Measurements from ENCODE around the gene NAPG. TPM values are rescaled to one million over a fixed set of nuclear protein-coding genes. Genes with fewer than 3 reads are reported as not detected.
A peak's percentile ranks its signal among the peaks of the same experiment; 100 is the strongest.
"Not testable (repeated sequence)": the region's sequence is repeated elsewhere in the genome, so short reads cannot be mapped to it uniquely, and the experiment has no call there.

The NAPG gene
- total RNA-seq, 1 donor: 39.0 TPM

DNA sequence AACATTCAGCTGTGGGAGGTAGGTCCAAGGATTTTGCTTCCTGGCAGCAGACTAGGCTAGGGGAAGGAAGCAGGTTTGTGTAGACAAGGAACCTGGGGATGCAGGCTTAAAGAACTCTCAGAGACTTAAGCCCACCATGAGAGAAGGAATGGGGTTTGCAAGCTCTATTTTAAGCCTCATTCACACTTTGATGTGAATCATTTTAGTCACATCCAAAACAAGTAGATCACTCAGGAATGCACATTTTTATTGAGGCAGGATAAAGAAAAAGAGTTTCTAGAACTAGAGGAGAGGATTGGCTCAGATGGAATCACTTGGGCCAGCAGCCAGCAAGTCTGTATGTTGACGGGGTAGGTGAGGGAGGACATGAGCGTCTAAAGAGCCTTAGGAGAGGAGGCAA, 3.3 kb upstream of the NAPG start:
- H3K27me3 ChIP-seq (ENCODE audit: insufficient read depth, low read length): no peaks in the 10 kb centered on the region
- no peak overlapping the region for H3K4me3 ChIP-seq (ENCODE audit: low read length)
- no peaks in the 10 kb centered on the region for H3K9me3 ChIP-seq (ENCODE audit: low read depth, low read length)
- peaks cover 41% of the 10 kb centered on the region for H3K4me1 ChIP-seq (ENCODE audit: insufficient read depth, low read length)

DNA sequence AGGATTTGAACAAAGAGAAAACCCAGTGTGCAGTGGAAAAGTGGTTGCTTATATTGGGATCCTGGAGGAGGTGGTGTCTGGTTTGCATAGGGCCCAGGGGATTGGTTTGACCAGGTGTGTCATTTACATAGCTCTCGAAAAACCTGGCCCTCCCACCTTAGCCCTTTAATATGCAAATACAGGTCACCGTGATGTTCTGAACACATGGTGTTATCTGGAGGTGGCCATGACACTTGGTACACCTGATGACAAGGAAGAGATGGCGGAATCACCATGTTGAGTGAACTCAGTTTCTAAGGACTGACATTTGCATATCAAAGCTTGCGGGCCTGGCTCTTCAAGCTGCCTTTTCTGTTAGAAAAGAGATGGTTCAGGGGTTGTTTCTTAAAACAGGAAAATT, 2.3 kb upstream of the NAPG start:
- H3K9me3 ChIP-seq (ENCODE audit: low read depth, low read length): no peaks in the 10 kb centered on the region
- no peaks in the 10 kb centered on the region for H3K27me3 ChIP-seq (ENCODE audit: insufficient read depth, low read length)
- H3K4me3 ChIP-seq (ENCODE audit: low read length): no peak overlapping the region
- peaks cover 48% of the 10 kb centered on the region for H3K4me1 ChIP-seq (ENCODE audit: insufficient read depth, low read length)

DNA sequence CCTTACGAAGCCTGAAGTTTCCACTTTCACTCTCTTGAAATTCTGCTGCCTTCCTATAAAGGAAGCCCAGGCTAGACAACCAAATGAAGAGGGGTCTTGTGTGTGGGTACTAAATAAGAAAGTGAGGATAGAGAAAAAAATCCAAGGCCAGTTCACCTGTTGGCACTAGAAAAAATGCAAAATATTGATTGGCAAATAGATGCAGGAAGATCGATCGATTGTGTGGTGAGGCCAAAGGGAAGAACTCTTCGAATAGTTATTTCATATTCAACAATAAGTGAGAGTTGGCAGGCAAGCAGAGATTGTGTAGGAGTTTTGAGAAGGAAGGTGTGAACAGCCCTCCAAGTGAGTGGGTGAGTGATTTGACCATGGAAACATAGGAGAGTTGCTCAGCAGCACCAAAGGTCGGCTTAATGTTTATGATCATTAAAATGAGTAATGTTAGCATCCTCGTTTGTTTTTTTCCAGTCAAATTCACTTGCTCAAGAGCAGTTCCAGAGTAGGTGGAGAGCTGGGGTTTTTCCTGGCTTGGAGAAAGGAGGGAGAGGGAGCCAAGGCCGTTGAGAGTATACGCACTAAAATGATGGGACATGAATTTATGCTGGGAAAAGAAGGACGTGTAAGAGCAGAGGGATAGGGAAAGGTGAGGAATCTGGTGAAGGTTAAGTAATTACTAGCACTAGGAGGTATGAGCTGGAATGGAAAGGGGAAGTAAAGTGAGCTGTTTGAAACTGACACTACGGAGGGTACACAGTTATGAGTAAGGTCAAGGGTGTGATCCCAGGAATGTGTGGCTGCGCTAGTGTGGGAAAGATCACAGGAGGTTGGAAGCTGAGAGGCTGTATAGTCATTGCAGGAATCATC, 1.1 kb upstream of the NAPG start:
- Histone ChIP-seq H3K9me3 (ENCODE audit: low read depth, low read length) (no peaks in the 10 kb centered on the region), H3K4me1 (ENCODE audit: insufficient read depth, low read length) (peaks cover 41% of the 10 kb centered on the region), H3K4me3 (ENCODE audit: low read length) (peak overlapping the region; percentile 74), H3K27me3 (ENCODE audit: insufficient read depth, low read length) (no peaks in the 10 kb centered on the region)

DNA sequence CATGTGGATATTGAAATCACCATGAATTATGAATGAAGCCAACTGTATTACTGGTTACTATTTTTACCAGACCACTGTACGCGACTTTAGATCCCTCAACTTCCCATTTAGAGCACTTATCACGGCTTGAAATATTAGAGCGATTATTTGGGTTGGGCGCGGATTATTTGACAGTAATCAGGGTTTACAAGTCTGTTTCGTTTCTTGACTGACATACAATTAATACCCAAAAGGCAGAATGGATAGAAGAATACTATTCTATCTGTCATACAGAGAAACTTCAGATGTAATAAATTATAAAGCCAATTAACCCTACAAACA, 496 bp upstream of the NAPG start:
- Histone ChIP-seq H3K27me3 (ENCODE audit: insufficient read depth, low read length) (no peaks in the 10 kb centered on the region), H3K4me1 (ENCODE audit: insufficient read depth, low read length) (peaks cover 43% of the 10 kb centered on the region), H3K4me3 (ENCODE audit: low read length) (peak overlapping the region; percentile 74), H3K9me3 (ENCODE audit: low read depth, low read length) (no peaks in the 10 kb centered on the region)

DNA sequence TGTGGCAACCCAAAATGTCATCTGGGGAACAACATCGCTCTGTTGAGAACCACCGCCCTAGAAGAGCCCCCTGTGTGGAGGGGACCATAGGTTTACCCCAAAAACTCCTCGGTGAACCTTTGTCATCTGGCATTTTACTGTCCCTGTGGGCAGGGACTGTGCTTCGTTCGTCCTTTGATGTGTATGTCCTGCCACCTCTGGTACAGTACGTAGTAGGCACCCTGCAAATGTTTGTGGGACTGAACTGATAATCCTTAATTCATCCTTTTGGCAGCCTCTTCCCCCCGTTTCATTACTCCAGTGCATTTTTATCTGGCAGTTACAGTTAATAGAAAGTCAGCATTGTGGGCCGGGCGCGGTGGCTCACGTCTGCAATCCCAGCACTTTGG, 728 bp downstream of the NAPG start:
- Histone ChIP-seq H3K4me1 (ENCODE audit: insufficient read depth, low read length) (peaks cover 46% of the 10 kb centered on the region), H3K27me3 (ENCODE audit: insufficient read depth, low read length) (no peaks in the 10 kb centered on the region), H3K4me3 (ENCODE audit: low read length) (peak overlapping the region; percentile 74), H3K9me3 (ENCODE audit: low read depth, low read length) (no peaks in the 10 kb centered on the region)

DNA sequence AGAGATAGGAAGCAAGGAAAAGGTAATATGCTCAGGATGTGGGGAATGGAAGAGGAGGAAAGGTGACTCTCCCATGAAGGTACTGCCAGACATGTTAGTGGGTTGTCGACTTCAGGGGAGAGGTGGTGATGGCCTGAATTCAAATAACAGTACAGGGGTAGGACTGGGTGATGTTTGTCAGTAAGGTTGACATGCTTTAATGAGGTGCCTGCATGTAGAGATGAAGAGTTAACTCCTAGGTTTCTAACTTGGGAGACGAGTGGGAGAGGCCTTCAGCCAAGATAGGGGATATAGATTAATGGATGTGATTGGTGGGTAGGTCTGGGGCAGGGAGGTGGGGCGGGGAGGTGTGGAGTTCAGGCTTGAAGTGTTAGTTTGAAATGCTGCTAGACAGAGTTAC, 2.6 kb downstream of the NAPG start:
- Histone ChIP-seq H3K4me3 (ENCODE audit: low read length) (no peak overlapping the region), H3K4me1 (ENCODE audit: insufficient read depth, low read length) (peaks cover 46% of the 10 kb centered on the region), H3K9me3 (ENCODE audit: low read depth, low read length) (no peaks in the 10 kb centered on the region), H3K27me3 (ENCODE audit: insufficient read depth, low read length) (no peaks in the 10 kb centered on the region)

DNA sequence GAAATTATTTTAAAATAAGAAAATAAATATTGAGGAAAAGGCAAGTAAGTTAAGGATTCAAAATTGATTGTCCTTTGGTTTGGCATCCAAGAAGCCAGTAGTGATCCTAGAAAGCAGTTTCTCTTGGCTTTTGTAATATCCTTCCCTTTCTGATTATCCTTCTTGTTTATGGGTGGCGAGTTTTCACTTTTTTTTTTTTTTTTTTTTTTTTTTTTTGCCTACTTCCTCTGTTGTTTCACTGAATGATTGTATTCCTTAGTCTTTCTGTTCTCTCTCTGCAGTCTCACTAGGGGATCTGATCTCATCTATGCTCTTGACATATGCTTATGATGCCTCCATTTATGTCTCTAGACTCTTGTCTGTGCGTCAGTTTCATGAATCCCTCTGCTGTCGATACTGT, 4.2 kb downstream of the NAPG start:
- no peaks in the 10 kb centered on the region for H3K27me3 ChIP-seq (ENCODE audit: insufficient read depth, low read length)
- H3K4me1 ChIP-seq (ENCODE audit: insufficient read depth, low read length): peaks cover 42% of the 10 kb centered on the region
- H3K9me3 ChIP-seq (ENCODE audit: low read depth, low read length): no peaks in the 10 kb centered on the region
- H3K4me3 ChIP-seq (ENCODE audit: low read length): no peak overlapping the region

DNA sequence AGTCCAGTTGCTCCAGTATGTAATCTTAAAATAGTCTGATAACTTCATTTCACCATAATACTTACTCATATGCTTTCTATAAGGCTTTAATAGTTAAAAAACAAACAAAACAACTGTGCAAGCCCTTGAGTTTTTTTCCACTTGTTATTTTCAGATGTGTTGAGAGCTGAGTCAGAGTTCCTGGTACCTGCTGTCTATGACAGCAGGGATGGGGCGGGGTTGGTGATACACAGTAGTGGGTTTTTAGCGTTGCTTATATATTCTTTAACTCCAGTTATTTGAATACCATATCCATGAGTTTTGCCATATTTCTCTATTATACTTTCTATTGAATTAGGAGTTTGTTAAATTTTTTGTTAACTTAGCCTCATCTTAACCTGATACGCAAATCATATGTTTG, 5.0 kb downstream of the NAPG start:
- H3K9me3 ChIP-seq (ENCODE audit: low read depth, low read length): no peaks in the 10 kb centered on the region
- no peaks in the 10 kb centered on the region for H3K27me3 ChIP-seq (ENCODE audit: insufficient read depth, low read length)
- no peak overlapping the region for H3K4me3 ChIP-seq (ENCODE audit: low read length)
- peaks cover 36% of the 10 kb centered on the region for H3K4me1 ChIP-seq (ENCODE audit: insufficient read depth, low read length)

DNA sequence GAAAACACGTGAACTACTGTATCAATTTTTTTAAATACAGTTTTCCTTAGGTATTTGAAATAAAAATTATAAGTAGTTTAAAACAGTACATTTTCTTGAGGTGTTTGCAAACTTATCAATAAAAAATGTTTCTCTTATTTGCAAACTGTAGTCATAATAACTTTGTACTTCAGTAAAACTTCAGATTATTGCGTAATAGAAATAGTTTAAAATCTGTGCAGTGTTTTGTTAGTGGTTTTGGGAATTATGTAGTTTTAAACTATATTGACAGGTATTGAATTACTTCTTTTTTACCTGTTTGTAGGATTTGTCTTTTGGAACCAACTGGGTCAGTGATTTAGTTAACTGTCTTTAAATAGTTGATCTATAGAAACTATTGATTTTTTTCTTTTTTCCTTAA, 7.3 kb downstream of the NAPG start:
- Histone ChIP-seq H3K9me3 (ENCODE audit: low read depth, low read length) (no peaks in the 10 kb centered on the region), H3K4me3 (ENCODE audit: low read length) (no peak overlapping the region), H3K4me1 (ENCODE audit: insufficient read depth, low read length) (peaks cover 17% of the 10 kb centered on the region), H3K27me3 (ENCODE audit: insufficient read depth, low read length) (no peaks in the 10 kb centered on the region)

DNA sequence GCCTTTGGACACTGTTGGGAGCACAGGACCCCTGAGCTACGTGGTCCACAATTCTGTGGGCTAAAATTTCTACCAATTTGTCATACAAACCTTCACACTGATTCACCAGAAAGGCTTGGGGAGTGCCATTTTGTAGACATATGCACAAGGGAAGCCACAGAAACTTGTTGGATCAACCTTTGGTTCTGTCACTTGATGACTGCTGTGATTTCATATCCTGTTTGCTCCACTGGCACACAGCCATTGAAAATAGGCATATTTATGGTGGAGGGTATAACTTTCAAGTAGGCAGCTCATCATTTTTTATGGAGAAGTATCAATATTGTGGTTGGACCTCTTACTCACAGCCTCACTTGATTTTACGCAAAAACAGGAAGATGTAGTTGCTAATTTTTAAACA, 10.5 kb downstream of the NAPG start:
- no peaks in the 10 kb centered on the region for H3K27me3 ChIP-seq (ENCODE audit: insufficient read depth, low read length)
- no peak overlapping the region for H3K4me3 ChIP-seq (ENCODE audit: low read length)
- H3K9me3 ChIP-seq (ENCODE audit: low read depth, low read length): no peaks in the 10 kb centered on the region
- H3K4me1 ChIP-seq (ENCODE audit: insufficient read depth, low read length): no peaks in the 10 kb centered on the region

DNA sequence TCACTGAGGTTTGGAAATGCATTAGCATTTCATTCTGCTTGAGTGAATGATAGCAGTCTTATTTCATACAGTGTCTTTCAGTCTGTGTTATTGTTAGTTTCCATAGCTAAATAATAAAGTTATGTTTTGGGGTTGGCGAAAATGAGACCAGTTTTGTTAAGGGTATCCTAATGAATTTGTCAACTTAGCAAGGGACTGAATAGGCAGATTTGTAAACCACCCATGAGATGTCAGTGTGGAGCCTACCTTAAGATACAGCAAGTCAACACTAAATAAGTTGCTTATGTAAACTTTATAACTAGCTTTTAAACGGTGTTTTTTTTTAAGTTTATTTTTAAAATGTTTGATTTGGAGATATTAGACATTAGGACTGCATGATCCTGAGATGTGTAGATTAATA, 11.9 kb downstream of the NAPG start:
- Histone ChIP-seq H3K27me3 (ENCODE audit: insufficient read depth, low read length) (no peaks in the 10 kb centered on the region), H3K4me1 (ENCODE audit: insufficient read depth, low read length) (no peaks in the 10 kb centered on the region)

DNA sequence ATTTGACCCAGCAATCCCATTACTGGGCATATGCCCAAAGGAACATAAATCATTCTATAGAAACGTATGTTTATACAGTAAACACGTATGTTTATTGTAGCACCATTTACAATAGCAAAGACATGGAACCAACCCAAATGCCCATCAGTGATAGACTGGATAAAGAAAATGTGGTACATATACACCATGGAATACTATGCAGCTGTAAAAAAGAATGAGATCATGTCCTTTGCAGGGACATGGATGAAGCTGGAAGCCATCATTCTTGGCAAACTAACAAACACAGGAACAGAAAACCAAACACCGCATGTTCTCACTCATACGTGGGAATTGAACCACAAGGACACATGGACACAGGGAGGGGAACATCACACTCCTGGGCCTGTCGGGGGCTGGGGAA, 13.3 kb downstream of the NAPG start:
- not testable (repeated sequence) for H3K4me3 ChIP-seq (ENCODE audit: low read length); H3K27me3 ChIP-seq (ENCODE audit: insufficient read depth, low read length); H3K9me3 ChIP-seq (ENCODE audit: low read depth, low read length); H3K4me1 ChIP-seq (ENCODE audit: insufficient read depth, low read length)

More for the DNA sequence above, 11.9 kb downstream of the NAPG start:
- H3K4me3 ChIP-seq (ENCODE audit: low read length): no peak overlapping the region
- H3K9me3 ChIP-seq (ENCODE audit: low read depth, low read length): no peaks in the 10 kb centered on the region

DNA sequence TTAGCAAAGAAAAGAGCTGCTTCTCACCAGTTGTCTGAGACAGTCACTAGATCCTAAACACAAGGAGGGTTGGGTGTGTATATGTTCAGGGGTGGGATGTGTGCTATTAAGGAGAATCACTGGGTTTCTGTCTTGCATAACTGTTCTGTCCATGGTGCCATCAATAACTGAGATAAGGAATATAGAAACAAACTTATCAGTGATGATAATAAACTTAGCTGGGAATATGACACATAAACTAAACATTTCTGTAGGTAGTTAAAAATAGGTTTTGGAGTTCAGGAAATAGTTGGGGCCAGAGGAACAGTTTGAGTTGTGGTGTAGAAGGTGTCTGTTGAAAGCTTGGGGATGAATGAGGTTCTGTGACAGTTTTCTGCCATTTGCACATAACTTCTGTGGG, 17.4 kb downstream of the NAPG start:
- no peaks in the 10 kb centered on the region for H3K9me3 ChIP-seq (ENCODE audit: low read depth, low read length)
- no peaks in the 10 kb centered on the region for H3K4me1 ChIP-seq (ENCODE audit: insufficient read depth, low read length)
- H3K4me3 ChIP-seq (ENCODE audit: low read length): no peak overlapping the region
- H3K27me3 ChIP-seq (ENCODE audit: insufficient read depth, low read length): no peaks in the 10 kb centered on the region

DNA sequence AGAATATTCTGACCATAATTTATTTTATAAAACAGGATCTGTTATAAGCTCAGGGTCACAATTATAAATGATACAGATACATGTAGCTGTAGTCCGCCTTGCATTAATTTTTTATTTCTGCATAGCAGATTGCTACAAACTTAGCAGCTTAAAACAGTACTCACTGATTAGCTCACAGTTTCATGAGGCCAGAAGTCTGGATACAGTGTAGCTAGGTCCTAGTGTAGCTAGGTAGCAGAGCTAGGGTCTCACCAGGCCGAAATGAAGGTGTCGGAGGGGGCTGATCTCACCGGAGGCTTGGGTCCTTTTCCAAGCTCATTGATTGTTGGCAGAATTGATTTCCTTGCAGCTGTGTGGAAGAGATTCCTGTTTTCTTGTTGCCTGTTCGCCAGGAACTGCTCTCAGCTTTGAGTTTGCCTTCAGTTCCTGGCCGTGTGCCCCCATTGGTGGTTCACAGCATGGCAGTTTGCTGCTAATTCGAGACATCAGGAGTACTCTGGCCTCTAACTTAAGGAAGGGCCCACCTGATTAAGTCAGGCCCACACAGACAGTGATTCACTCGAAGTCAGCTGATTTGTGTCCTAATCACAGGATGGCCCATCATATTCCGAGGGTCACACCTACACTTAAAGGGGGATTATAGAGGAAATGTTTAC, 18.4 kb downstream of the NAPG start:
- no peaks in the 10 kb centered on the region for H3K27me3 ChIP-seq (ENCODE audit: insufficient read depth, low read length)
- H3K4me3 ChIP-seq (ENCODE audit: low read length): no peak overlapping the region
- no peaks in the 10 kb centered on the region for H3K4me1 ChIP-seq (ENCODE audit: insufficient read depth, low read length)

DNA sequence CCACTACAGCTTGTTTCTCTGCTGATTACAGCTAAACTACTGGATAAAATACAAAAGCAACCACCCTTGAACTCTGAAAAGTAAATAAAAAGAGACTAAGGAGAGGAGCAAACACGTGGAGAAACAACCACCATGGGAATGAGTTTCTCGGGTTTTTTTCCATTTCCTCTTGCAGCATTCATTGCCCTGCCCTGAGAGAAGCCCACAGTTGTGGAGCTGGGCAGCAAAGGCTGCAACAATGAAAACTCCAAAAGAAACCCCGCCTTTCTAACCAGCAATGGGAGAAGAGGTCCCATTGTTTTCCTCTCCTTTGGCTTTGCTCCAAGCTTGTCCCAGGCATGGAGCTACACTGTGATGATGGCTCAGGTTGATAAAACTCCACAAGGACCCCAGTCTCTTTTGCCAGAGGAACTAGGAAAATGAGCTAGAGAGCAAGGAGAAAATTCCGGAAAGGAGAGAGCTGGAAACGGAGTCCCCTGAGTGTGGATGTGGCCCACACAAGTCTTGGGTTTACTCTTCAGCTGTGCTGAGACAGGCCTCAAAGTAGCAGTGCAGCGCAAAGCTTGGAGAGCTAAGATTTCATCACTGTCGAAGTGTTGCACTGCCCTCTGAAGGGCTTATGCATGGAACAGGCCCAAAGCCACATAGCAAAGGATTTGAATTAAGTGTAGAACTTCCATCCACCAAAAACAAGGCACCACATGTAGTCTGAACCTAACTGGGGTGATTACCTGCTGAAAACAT, 20.9 kb downstream of the NAPG start:
- H3K4me3 ChIP-seq (ENCODE audit: low read length): no peak overlapping the region
- no peaks in the 10 kb centered on the region for H3K27me3 ChIP-seq (ENCODE audit: insufficient read depth, low read length)
- no peaks in the 10 kb centered on the region for H3K9me3 ChIP-seq (ENCODE audit: low read depth, low read length)
- no peaks in the 10 kb centered on the region for H3K4me1 ChIP-seq (ENCODE audit: insufficient read depth, low read length)

More for the DNA sequence above, 18.4 kb downstream of the NAPG start:
- H3K9me3 ChIP-seq (ENCODE audit: low read depth, low read length): no peaks in the 10 kb centered on the region

Measured in mononuclear cell (primary cell).